Activated CD8-positive, alpha-beta memory T cell treated with anti-CD3 and anti-CD28 coated beads, Interleukin-2, amount 50 U/mL, for 24 hours (primary cell): ENCODE data around the gene LCN1.
"Not testable (repeated sequence)": the region's sequence is repeated elsewhere in the genome, so short reads cannot be mapped to it uniquely, and the experiment has no call there.

Source experiments
- DNase-seq: peaks from one replicate; pipeline ENCODE4 v3.0.0-alpha.2; 2020; ENCODE audit errors: extremely low read depth

LCN1 gene

DNA sequence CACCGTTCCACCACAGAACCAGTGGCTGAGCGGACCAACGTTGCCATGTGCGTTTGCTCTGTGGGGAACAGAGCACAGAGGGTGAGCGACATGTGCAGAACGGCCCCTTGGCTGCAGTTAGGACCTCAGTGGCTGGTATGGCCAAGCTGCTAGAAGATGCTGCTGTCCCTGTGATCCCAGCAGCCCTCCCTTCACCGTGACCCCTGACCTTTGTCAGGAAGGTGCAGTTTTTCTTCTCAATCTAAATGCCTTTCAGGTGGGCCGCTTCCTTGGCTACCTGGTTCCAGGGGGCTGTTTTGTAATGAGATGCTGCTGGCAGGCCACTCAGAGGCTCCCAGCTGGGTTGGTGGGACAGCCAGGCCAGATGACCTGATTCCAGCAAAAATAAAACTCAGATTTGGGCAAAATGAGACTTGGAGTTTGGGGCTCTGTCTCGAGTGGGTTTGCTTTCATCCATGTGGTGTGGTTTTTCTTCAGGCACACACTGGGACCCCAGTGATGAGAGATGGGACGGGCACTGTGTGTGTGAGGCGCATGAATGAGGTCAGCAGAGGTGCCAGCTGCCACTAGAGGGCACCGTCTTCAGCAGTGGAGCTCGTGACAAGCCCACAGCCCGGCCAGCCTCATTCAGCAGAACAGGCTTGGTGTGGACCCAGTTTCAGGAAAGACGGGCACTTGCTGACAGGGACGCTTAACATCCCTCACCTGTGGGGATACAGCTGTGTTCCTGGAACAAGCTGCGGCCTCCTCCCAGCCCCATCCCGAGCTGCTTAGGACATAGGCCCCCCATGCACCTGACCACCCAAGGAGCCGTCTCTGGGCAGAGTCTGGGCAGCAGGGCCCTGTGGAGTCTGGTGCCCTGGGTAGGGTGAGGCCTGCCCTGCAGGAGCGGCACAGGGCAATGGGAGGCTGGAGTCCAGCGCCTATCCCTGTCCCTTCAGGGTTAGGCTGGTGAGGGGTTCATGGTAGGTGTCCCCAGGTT is 16.7 kb upstream of the LCN1 start:
- DNase-seq, result no peak

DNA sequence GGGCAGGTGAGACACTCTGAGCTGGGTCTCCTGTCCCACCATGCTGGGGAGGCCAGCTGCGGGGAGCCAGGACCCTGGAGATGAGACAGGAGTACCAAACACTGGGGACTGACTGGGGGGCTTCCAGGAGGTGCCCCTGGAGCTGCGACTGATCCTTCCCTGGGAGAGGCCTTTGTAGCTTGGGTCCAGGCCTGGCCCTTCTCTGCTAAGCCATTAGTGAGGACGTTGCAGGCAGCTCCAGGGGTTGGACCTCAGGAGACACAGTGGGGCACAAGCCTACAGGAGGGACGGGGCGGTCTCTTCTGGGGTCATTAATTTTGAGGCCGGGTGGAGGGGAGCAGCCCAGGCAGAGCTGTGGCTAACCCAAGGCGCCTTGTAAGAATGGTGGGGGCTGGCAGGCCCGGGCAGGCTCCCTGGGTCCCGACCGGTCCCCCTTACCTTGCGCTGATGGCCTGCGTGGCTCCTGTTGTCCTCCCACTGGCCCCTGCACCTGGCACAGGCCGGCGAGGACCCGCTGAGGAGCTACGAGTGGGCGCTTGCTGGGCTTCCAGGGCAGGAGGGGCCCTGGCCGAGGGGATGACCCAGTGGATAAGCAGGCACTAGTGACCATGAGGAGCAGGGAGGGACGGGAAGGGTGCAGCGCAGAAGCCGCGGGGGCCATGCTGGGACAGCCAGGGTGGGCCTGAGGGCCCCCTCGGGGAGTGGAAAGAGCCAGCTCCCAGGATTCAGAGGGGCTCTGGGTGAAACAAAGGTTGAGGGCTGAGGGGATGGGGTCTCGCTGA is 15.6 kb upstream of the LCN1 start:
- DNase-seq, result no peak

DNA sequence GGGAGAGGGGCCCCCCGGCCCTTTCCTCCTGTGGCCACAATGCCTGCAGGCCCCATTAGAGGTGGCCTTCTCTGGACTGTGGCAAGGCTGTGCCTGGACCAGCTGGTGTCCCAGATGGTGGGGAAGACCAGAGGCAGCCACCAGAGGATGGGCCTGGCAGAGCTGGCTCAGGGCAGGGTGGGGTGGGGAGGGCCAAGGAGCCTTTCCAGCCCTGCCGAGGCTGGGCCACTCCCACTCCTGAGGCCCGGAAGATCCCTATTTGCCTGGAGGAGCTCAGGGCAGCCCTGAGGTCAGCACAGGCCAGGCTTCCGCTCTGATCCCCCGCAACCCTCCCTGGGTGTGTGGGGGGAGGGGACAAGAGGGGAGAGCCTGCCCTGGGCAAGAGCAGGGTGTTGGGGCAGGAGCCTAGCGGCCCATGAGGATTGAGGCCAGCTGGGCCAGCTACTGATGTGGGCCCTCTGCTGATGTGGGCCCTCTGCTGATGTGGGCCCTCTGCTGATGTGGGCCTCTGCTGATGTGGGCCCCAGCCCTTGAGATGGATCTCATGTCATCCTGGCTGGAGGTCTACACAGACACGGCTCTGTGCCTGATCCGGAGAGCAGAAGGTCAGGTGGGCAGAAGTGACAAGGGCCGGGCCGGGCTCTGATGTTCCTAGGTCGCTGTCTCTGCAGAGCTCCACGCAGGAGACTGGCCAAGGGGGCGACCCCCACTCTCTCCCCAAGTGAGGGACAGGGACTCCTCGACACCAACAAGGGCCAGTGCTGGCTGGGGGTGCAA is 14.7 kb upstream of the LCN1 start:
- DNase-seq, result no peak

DNA sequence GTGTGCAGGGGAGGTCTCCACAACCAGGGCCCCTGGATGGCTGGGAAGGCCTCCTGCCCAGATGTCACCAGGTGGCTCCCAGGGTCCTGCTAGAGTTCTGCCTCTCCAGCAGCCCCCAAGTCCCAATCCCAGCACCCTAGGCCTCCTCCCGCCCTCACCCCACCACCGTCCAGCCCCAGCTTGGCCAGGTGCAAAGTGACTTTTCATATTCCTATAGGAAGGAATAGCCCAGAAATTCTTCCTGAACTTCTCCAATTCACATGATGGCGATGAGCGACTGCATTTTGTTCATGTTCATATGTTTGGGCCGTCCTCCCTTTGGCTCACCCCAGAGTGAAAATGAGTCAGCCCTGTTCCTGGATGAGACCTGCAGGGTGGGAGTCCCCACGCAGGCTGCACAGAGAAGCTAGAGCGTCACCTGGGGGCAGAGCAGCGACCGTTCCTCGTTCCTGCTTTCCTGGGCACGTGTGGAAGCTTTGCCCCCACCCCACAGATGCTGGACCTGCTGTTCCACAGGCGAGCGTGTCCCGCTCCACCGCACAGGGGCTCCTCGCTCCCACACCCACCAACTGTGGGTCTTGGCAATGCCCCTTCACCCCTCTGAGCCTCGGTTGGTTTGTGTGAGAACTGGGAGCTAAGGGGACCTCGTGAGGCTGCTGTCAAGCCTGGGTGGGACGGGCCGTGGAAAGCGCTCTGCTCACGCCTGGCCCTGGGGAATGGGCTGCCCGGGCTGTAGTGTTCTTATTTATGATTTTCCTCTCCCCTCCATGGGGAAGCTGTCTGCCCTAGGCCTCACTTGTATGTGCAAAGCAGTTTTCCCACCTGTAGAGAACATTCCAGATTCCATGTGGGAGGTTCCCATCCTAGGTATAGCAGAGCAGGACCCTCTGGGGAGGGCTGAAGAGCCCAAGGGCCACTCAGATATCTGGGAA is 13.9 kb upstream of the LCN1 start:
- DNase-seq, result no peak

DNA sequence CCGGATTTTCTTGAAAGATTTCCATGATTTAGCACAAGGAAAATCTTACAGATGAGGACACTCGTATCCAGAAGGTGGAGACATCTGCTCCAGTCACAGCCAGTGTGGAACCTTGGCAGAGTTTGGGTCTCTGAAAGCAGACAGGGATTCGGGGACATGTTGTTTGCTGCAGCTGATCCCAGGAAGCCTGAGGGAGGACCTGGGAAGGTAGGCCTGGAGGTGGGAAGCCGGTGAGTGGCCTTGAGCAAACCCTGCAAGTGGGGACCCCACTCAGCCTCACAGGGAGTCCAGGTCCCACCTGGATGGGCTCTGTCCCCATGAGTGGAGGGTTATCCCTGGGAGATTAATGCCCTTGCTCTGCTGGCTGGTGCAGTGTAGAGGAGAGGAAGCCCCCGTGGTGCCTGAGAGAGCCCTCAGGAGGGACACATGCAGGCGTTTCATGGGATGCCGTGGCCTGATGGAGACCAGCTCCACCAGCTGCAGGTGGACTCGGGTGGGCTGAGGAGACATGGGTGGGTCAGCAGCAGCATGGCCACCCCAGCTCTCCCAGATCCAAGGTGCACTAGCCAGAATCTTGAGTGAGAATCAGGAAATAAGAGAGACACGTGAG is 12.9 kb upstream of the LCN1 start:
- no peak for DNase-seq

DNA sequence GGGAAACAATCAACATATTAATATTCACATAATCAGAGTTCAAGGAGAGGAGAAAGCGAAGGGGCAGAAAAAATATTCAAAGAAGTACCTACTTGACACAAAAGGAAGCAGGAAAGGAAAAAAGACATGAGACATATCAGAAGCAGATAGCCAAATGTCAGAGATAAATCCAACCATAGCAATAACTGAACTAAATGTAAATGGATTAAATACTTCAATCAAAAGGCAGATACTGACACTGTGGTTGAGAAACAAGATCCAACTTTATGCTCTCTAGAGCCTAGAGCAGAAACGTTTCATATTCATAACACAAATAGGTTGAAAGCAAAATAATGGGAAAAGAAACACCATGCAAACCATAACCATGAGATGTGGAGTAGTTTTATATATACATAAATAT is 11.8 kb upstream of the LCN1 start:
- no peak for DNase-seq

DNA sequence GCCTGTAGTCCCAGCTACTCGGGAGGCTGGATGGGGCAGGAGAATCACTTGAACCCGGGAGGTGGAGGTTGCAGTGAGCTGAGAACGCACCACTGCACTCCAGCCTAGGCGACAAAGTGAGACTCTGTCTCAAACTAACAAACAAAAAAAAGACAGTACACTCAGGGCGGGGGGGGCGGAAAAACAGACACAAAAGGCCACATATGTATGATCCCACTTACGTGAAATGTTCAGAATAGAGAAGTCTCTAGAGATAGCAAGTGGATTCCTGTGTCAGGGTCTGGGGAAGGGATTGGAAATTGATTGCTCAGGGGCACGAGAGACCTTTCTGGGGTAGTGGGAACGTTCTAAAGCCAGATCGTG is 9.0 kb upstream of the LCN1 start:
- no peak for DNase-seq

DNA sequence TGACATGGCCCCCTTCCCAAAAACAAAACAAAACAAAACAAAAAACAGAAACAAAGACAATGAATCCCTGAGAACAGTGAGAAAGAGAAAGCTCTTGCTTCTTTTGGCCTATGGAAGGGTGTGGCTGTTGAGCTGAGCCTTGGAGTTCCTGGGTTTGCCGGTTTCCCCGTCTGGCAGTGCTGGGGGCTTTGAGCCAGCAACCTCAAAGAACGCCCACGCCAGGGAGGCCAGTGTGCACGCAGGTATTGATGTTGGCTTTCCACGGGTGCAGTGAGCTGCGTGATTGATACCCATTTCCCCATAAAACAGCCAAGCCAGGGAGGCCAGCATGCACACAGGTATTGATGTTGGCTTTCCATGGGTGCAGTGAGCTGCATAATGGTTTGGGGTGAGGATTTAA is 8.3 kb upstream of the LCN1 start:
- DNase-seq, result no peak

DNA sequence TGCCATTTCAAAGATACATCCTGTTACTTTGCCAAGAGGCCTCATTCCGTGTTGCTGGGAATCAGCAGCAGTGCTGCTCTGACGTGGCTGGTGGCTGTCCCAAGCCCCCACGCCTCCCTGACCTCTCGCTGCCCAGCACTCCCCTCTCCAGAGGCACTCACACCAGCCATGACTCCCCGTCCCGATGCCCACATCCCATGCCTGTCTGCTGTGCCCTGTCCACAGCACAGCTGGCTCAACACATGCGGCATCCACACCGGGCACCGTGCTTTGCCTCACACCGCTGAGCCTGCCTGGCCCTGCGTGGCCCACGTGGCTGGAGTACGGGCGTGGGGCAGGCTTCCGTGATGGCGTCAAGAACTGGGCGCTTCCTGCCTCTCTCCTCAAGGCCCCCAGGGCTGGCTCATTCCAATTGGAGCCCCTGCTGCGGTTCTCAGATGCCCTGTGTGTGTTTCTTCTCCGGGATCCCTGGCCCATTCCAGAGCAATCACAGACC is 7.8 kb upstream of the LCN1 start:
- no peak for DNase-seq

DNA sequence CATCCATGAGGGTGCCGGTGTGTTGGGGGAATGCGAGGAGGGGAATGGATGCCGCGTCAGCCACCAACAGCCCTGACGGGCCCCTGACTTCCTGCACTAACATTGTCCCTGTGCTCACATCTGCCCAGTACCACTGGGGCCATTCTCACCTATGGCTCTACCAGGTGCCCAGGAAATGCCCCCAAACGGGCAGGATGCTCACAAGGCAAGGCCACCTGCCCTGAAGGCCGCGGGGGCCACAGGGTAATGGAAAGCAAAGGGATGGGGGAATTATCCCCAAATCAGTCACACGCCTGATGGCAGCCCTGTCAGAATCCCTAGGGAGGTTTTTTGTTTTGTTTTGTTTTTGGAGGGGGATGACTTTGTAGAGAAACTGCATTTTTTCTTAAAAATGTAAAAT is 7.3 kb upstream of the LCN1 start:
- not testable (repeated sequence) for DNase-seq

DNA sequence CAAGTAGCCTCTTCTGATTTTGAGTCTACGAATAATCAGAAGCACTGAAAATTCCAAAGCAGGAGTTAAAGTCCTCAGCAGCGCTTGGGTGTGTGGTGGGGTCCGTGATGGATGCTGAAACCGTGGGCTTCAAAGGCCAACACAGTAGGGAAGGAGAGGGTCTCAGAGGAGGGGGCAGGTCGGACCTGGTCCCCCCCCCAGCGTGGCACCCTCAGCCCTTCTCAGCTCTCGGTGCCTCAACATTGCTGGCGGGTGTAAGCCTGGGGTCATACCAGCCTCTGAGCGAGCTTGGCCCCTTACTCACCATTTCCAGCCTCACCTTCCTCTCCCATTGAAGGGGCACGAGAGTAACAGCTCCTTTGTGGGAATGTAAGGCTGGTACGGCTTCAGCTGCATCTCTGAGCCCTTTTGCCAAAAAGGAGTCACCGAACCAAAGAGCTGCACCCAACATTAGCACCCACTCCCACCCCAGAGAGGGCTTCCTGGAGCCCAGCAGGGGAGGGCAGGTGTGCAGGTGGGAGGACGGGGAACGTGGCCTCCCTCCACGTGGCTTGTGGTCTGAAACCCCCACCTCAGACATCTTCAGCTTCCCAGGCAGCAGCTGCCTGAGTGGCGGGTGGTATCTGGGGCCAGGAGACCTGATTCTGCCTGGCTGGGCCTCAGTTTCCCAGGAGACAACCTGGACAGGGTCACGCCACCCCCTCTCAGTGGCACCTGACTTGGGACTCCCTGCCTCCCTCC is 6.7 kb upstream of the LCN1 start:
- no peak for DNase-seq

DNA sequence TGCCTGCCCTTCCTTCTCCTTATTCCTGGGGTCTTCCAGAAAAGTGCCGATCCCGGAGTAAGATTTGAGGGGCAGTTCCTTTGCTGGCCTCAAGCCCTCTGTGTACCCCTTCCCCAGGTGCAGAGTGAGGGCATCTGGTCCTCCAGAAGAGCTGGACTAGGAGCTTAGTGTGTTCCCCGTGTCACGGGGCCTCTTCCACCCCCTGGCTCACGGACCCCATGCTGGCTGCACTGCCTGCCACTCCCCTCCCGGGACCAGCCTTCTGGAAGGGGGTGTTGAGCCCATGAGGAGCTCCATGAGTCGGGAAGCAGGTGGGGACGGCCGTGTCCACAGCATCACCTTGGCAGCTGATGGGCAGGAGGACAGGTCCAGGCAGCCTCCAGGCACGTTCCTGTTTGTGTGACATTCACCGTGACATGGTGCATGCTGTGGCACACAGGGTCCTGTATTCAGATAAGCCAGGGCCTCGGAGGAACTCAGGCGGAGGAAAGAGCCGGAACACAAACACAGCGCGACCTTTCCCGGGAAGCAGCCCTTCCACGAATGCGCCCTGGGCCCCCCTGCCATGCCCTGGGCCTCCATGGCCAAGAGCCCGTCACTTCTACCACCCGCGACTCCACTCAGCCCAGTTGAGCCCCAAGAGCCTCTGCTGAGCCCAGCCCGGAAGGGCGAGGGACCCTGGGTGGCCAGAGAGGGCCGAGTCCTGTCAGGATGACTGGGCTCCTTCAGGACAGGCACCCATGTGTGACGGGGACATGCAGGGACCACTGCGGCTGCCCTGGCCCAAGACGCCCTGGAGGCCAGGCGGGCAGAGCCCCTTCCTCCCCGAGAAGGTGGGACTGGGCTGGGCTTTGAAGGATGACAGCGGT is 5.9 kb upstream of the LCN1 start:
- DNase-seq, result no peak

DNA sequence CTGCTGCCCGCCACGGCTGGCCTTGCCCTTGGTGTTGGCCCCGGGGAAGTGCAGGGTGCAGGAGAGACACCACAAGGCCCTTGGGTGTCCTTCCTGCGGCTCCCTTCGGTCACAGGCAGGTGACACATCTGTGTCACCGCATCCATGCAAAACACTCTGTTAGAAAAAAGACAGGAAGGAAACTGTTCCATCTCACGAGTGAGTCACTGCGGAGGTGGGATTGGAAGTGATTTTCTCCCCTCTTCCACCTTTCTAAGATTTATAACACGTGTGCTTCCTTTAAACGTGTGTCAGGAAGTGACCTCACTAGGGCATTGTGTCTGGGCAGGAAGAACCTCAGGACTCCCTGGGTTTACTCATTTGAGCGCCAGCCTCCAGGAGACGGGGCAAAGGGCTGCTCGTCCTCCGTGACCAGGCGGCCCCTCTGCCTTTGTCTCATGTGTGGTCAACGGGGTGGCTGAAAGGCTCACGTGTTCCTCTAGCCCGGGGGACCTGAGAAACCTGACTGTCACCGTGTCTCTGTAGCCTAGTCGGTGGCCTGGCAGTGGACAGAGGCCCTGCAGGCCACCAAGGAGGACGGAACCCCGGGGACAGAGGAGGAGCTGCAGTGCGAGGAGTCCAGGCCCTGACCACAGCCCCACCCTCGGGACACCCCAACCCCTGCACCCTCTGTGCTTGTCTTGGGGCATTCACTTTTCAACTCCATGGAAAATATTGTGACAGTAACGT is 4.9 kb upstream of the LCN1 start:
- DNase-seq, result no peak

DNA sequence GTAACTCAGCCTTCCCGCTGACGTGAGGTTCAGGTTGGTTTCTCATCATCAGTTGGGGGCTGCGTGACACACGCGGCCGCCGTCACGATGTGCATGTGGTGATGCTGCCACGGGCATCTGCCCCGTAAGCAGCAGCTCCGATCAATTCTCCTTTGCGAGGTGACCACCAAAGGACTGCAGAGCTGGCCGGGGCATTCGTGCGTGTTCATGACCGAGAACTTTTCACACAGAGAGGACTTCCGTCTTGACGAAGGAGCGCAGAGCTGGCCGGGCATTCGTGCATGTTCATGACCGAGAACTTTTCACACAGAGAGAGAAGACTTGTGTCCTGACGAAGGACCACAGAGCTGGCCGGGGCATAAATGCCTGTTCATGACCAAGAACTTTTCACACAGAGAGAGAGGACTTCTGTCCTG is 3.8 kb upstream of the LCN1 start:
- no peak for DNase-seq

DNA sequence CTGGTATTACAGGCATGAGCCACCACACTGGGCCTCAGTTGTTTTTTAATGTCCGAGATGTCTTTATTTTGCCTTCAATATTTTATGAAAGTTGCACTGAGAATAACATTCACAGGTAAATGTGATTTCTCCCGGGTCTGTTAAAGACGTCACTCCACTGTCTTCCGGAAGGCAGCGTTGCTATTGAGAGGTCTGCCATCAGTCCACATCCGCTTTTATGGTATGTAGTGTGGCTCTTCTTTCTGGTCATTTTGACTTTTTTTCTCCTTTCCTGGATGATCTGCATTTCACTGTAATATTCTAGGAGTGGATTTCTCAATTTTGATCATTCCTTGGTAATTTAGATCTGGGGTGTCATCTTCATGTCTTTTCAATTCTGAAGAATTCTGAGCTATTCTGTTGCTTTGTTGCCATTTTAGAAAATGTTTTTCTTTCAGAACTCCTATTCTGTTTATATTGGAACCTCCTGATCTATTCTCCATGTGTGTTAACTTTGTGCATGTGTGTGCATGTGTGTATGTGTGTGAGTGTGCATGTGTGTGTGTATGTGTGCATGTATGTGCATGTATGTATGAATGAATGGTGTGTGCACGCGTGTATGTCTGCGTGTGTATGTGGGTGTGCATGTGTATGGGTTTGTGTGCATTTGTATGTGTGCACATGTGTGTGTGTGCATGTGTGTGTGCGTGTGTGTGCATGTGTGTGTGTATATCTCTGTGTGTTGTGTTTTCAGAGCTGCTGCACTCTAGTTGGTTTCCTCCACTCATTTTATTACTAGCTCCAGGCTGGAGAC is 1.9 kb upstream of the LCN1 start:
- DNase-seq, result no peak

DNA sequence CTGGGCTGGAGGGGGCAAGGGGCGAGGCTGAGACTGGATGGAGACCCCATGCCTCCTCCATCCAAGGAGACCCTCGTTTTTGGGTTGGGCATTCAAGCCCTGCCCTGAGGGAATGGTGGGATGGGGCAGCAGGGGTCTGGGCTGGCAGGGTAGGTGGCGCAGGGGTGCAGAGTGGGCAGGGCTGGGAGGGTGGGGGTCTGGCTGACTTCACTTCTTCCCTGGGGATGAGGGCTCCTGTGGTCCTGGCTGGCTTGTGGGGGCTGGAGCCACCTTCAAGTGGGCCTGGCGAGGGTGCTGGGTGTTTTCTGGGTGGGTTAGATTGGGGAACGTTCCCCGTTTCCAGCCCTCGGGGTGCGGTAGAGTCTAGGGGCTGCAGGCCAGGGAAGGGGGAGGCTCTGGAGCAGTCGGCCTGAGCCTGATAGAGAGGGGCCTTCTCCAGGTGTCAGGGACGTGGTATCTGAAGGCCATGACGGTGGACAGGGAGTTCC is 412 bp downstream of the LCN1 start:
- no peak for DNase-seq
